SK-N-SH (cell line): ENCODE data around the gene SYNJ2. TPM values are rescaled to one million over a fixed set of nuclear protein-coding genes. Genes with fewer than 3 reads are reported as not detected.

Experiments used
- CTCF ChIA-PET: fragments of 300-600, 350-600 bp; formaldehyde crosslinking; extraction: SDS; loops from one replicate; lab custom pipeline; 2021; lab: Yijun Ruan, JAX
- POLR2A ChIA-PET: fragments of 350-600 bp; sonication (Branson Sonifier 250); formaldehyde crosslinking; extraction: SDS; loops from one replicate; lab custom pipeline; 2020; ENCODE audit warnings: antibody characterized with exemption, inconsistent platforms; lab: Yijun Ruan, JAX
- DNase-seq: peaks from one replicate; pipeline ENCODE4 v3.0.0; 2012
- H2AFZ ChIP-seq: fragments of 200-600 bp; sonication (generic); 2 replicates; pipeline ENCODE4 v1.8.1; 2016; ENCODE audit warnings: antibody characterized with exemption, mild to moderate bottlenecking, low read depth
- H3F3A ChIP-seq: fragments of 200-600 bp; sonication (generic); replicated peaks from 2 replicates; pipeline ENCODE3; 2016; ENCODE audit warnings: antibody characterized with exemption, mild to moderate bottlenecking; ENCODE audit not compliant: insufficient read depth
- H3K27ac ChIP-seq, 2 experiments: fragments of 200-500 bp in 1 of 2; fragments of 200-600 bp in 1 of 2; sonication (Bioruptor generic) in 1 of 2; sonication (generic), shearing (Covaris generic) in 1 of 2; 2 replicates each; pipeline versions ENCODE4 v1.5.1 to v1.6.1; 2014 to 2016; ENCODE audit warnings: low read depth in 2 of 2, inconsistent platforms in 1 of 2, low read length in 1 of 2, mild to moderate bottlenecking in 1 of 2, mixed read lengths in 1 of 2
- H3K27me3 ChIP-seq: fragments of 200-600 bp; sonication (generic), shearing (Covaris generic); 2 replicates; pipeline ENCODE4 v1.6.1; 2016; ENCODE audit warnings: mixed run types; ENCODE audit not compliant: insufficient read depth
- H3K36me3 ChIP-seq, 2 experiments: fragments of 200-500 bp in 1 of 2; fragments of 200-600 bp in 1 of 2; sonication (Bioruptor generic) in 1 of 2; sonication (generic) in 1 of 2; replicated peaks in 1 of 2; 2 replicates each; pipeline versions ENCODE3 to v1.5.1; 2014 to 2016; ENCODE audit warnings: low read length in 1 of 2, mild to moderate bottlenecking in 1 of 2; ENCODE audit not compliant: insufficient read depth in 2 of 2, control insufficient read depth in 1 of 2
- H3K4me1 ChIP-seq, 2 experiments: fragments of 200-500 bp in 1 of 2; fragments of 200-600 bp in 1 of 2; sonication (Bioruptor generic) in 1 of 2; sonication (generic), shearing (Covaris generic) in 1 of 2; 2 replicates each; pipeline versions ENCODE4 v1.5.1 to v1.6.1; 2014 to 2016; ENCODE audit warnings: low read depth in 1 of 2, low read length in 1 of 2, mixed run types in 1 of 2; ENCODE audit not compliant: insufficient read depth in 2 of 2, control insufficient read depth in 1 of 2
- H3K4me2 ChIP-seq: fragments of 200-600 bp; sonication (generic), shearing (Covaris generic); 2 replicates; pipeline ENCODE4 v1.6.1; 2017; ENCODE audit warnings: mixed run types
- H3K4me3 ChIP-seq, 2 experiments: fragments of 200-500 bp in 1 of 2; fragments of 200-600 bp in 1 of 2; sonication (Bioruptor generic) in 1 of 2; sonication (generic), shearing (Covaris generic) in 1 of 2; 2 replicates each; pipeline versions ENCODE4 v1.5.1 to v1.8.1; 2014 to 2016; ENCODE audit warnings: low read depth in 2 of 2, inconsistent platforms in 1 of 2, low read length in 1 of 2, mild to moderate bottlenecking in 1 of 2, mixed read lengths in 1 of 2, moderate library complexity in 1 of 2
- H3K79me2 ChIP-seq: fragments of 200-600 bp; sonication (generic); 2 replicates; pipeline ENCODE4 v1.8.1; 2017; ENCODE audit warnings: mild to moderate bottlenecking; ENCODE audit not compliant: insufficient read depth
- H3K9ac ChIP-seq: fragments of 200-600 bp; sonication (generic); 2 replicates; pipeline ENCODE4 v1.6.1; 2017; ENCODE audit warnings: mixed run types
- H3K9me2 ChIP-seq: fragments of 200-600 bp; sonication (generic); 2 replicates; pipeline ENCODE4 v1.6.1; 2017; ENCODE audit warnings: mixed run types
- H3K9me3 ChIP-seq: fragments of 200-600 bp; sonication (generic); 2 replicates; pipeline ENCODE4 v1.6.1; 2017; ENCODE audit warnings: mixed run types, mild to moderate bottlenecking, moderate library complexity
- H4K20me1 ChIP-seq: fragments of 200-600 bp; sonication (generic); 2 replicates; pipeline ENCODE4 v1.6.1; 2017; ENCODE audit warnings: mild to moderate bottlenecking, mixed run types; ENCODE audit not compliant: insufficient read depth
- ELF1 ChIP-seq: IDR thresholded peaks from 2 replicates; pipeline ENCODE4 v1.4.0; 2012
- EP300 ChIP-seq, 2 experiments: IDR thresholded peaks; 2 replicates each; pipeline versions ENCODE4 v1.4.0 to v1.6.1; 2012; ENCODE audit warnings: borderline replicate concordance in 1 of 2, low read depth in 1 of 2, low read length in 1 of 2
- EZH2phosphoT487 ChIP-seq: fragments of 200-600 bp; sonication (generic); IDR thresholded peaks from 2 replicates; pipeline ENCODE4 v1.6.1; 2017; ENCODE audit warnings: low read depth, mixed run types, mild to moderate bottlenecking, antibody characterized with exemption, moderate library complexity, borderline replicate concordance
- FOXM1 ChIP-seq: IDR thresholded peaks from 2 replicates; pipeline ENCODE4 v1.4.0; 2012; ENCODE audit warnings: low read depth, mild to moderate bottlenecking
- GABPA ChIP-seq: IDR thresholded peaks from 2 replicates; pipeline ENCODE4 v1.4.0; 2012; ENCODE audit warnings: low read depth, mild to moderate bottlenecking
- GATA2 ChIP-seq: sonication (generic); formaldehyde crosslinking; IDR thresholded peaks from 2 replicates; pipeline ENCODE4 v1.5.0; 2020; ENCODE audit warnings: mild to moderate bottlenecking, missing genetic modification reagents
- JUND ChIP-seq: IDR thresholded peaks from 2 replicates; pipeline ENCODE4 v1.4.0; 2012
- MEF2A ChIP-seq: IDR thresholded peaks from 2 replicates; pipeline ENCODE4 v1.4.0; 2012; ENCODE audit warnings: low read depth, borderline replicate concordance
- MXI1 ChIP-seq: IDR thresholded peaks from 2 replicates; pipeline ENCODE4 v1.6.1; 2012; ENCODE audit warnings: mild to moderate bottlenecking, low read depth, low read length, improper control_type of control experiment
- NFIC ChIP-seq: IDR thresholded peaks from 2 replicates; pipeline ENCODE4 v1.4.0; 2012; ENCODE audit warnings: borderline replicate concordance
- POLR2AphosphoS5 ChIP-seq: IDR thresholded peaks from 2 replicates; pipeline ENCODE4 v1.6.1; 2012; ENCODE audit warnings: low read depth, low read length
- RCOR1 ChIP-seq: fragments of 150-350 bp; IDR thresholded peaks from 2 replicates; pipeline ENCODE4 v1.6.1; 2017; ENCODE audit warnings: antibody characterized with exemption, low read length
- RFX5 ChIP-seq: IDR thresholded peaks from 2 replicates; pipeline ENCODE4 v1.6.1; 2012; ENCODE audit warnings: mild to moderate bottlenecking, improper control_type of control experiment, low read length
- SMC3 ChIP-seq: IDR thresholded peaks from 2 replicates; pipeline ENCODE4 v1.6.1; 2012; ENCODE audit warnings: low read depth, low read length, improper control_type of control experiment
- TCF12 ChIP-seq: IDR thresholded peaks from 2 replicates; pipeline ENCODE4 v1.4.0; 2012
- YY1 ChIP-seq: IDR thresholded peaks from 2 replicates; pipeline ENCODE4 v1.4.0; 2012; ENCODE audit warnings: low read depth, mild to moderate bottlenecking
- WGBS: methylation state at CpG from one replicate; pipeline ENCODE4 v1.1.6; 2017; ENCODE audit warnings: low lambda C conversion rate; 5-methylcytosine and 5-hydroxymethylcytosine counted together
- polyA plus RNA-seq, 3 experiments: library from polyadenylated mRNA; depleted of rRNA; stranded (reverse); fragments of >200 nt; gene quantifications; 2 replicates each; pipeline ENCODE4 v1.2.3, GENCODE V29; 2012
- TF ChIP-seq, protein P1 (sequence below): fragments of 150-350 bp; IDR thresholded peaks from 2 replicates; pipeline ENCODE4 v1.6.1; 2017; ENCODE audit warnings: antibody characterized with exemption, low read length, low read depth, borderline replicate concordance
- TF ChIP-seq, protein P2 (sequence below): IDR thresholded peaks from 2 replicates; pipeline ENCODE4; 2012
- TF ChIP-seq, protein P3 (sequence below): IDR thresholded peaks from 2 replicates; pipeline ENCODE4 v1.6.1; 2012; ENCODE audit warnings: mild to moderate bottlenecking, low read depth, low read length, moderate library complexity
- TF ChIP-seq, protein P4 (sequence below): fragments of 200-600 bp; sonication (generic); IDR thresholded peaks from 2 replicates; pipeline ENCODE4 v1.6.1; 2017; ENCODE audit warnings: antibody characterized with exemption, mild to moderate bottlenecking, moderate library complexity
- TF ChIP-seq, protein P5 (sequence below): IDR thresholded peaks from 2 replicates; pipeline ENCODE4 v1.4.0; 2012; ENCODE audit warnings: low read depth, borderline replicate concordance

Gene SYNJ2
- polyA plus RNA-seq, 1 of the 3 experiments (the other 2 are of a cell fraction), result 40.0 TPM

DNA sequence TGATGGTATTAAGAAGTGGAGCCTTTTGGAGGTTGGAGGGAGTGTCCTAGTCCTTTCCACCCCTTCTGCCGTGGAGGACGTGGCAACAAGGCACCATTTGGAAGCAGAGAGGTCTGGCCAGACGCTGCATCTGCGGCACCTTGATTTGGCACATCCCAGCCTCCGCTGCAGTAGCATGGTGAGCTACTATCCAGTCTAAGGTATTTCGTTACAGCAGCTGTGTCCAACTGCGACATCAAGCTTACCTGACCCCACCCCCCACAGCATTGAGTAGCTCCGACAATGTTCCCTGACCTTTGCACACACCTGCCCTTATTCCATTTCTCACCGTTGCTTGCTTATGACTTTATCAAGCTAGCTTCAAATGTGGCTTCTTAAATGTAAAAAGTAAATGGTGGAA, 29.8 kb upstream of the SYNJ2 start:
- no peak overlapping the region for H3K9ac ChIP-seq

DNA sequence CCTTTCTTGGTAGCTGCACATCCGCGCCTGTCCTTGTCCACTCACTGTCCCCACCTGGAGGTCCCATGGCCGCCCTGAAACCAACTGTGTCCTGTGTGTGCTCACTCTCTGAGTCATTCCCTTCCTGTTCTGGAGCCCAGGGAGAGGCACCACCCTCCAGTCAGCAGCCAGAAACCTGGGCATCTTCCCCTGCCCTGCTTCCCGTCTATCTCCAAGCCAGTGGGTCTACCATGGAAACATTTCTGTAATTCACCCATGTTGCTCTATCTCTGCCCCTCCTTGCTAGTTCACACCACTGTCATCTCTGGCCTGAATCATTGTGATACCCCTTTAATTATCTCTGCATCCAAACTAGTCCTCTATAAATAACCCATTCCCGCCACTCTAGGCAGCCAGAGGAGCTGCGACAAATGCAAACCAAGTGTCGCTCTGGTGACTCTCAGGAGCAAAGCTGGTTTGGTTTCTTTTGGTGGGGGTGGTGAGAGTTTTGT, 28.8 kb upstream of the SYNJ2 start:
- Histone ChIP-seq H4K20me1 (no peaks in the 10 kb centered on the region), H3F3A (peaks cover 11% of the 10 kb centered on the region), H3K27ac (no peak overlapping the region), H3K9me3 (peaks cover 18% of the 10 kb centered on the region; the same call in 1 of the 2 replicates), H3K9me2 (no peaks in the 10 kb centered on the region), H3K4me3 (no peak overlapping the region), H3K9ac (no peak overlapping the region), H3K79me2 (no peaks in the 10 kb centered on the region), H3K27me3 (no peaks in the 10 kb centered on the region), H3K36me3 (peaks cover 0 to 3% of the 10 kb centered on the region in 2 experiments), H3K4me2 (no peak overlapping the region), H2AFZ (no peak overlapping the region), H3K4me1 (peaks cover 0 to 5% of the 10 kb centered on the region in 2 experiments; a peak in 1 of 4 replicates)
- no peak for DNase-seq
- CTCF ChIA-PET, result interaction anchor here (0.6 kb wide), 1 partner anchor 196 kb away, joined by 3 read pairs; no protein-coding TSS in a partner anchor
- WGBS, result 83% methylated on average over 7 of the region's 7 CpGs
- POLR2A ChIA-PET, result no interaction called here
- no peak for TF ChIP-seq EP300 (IDR thresholded peaks at IDR 0.05; ENCODE audit: borderline replicate concordance in 1 of 2, low read depth in 1 of 2, low read length in 1 of 2)
- TF ChIP-seq, protein P1, sequence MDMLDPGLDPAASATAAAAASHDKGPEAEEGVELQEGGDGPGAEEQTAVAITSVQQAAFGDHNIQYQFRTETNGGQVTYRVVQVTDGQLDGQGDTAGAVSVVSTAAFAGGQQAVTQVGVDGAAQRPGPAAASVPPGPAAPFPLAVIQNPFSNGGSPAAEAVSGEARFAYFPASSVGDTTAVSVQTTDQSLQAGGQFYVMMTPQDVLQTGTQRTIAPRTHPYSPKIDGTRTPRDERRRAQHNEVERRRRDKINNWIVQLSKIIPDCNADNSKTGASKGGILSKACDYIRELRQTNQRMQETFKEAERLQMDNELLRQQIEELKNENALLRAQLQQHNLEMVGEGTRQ, result no peak
- TF ChIP-seq MXI1, result no peak
- TF ChIP-seq POLR2AphosphoS5, result no peak
- TF ChIP-seq, protein P2, sequence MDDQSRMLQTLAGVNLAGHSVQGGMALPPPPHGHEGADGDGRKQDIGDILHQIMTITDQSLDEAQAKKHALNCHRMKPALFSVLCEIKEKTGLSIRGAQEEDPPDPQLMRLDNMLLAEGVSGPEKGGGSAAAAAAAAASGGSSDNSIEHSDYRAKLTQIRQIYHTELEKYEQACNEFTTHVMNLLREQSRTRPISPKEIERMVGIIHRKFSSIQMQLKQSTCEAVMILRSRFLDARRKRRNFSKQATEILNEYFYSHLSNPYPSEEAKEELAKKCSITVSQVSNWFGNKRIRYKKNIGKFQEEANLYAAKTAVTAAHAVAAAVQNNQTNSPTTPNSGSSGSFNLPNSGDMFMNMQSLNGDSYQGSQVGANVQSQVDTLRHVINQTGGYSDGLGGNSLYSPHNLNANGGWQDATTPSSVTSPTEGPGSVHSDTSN, result no peak
- TF ChIP-seq GATA2 (CRISPR knock-in tag), result no peak
- TF ChIP-seq, protein P3, sequence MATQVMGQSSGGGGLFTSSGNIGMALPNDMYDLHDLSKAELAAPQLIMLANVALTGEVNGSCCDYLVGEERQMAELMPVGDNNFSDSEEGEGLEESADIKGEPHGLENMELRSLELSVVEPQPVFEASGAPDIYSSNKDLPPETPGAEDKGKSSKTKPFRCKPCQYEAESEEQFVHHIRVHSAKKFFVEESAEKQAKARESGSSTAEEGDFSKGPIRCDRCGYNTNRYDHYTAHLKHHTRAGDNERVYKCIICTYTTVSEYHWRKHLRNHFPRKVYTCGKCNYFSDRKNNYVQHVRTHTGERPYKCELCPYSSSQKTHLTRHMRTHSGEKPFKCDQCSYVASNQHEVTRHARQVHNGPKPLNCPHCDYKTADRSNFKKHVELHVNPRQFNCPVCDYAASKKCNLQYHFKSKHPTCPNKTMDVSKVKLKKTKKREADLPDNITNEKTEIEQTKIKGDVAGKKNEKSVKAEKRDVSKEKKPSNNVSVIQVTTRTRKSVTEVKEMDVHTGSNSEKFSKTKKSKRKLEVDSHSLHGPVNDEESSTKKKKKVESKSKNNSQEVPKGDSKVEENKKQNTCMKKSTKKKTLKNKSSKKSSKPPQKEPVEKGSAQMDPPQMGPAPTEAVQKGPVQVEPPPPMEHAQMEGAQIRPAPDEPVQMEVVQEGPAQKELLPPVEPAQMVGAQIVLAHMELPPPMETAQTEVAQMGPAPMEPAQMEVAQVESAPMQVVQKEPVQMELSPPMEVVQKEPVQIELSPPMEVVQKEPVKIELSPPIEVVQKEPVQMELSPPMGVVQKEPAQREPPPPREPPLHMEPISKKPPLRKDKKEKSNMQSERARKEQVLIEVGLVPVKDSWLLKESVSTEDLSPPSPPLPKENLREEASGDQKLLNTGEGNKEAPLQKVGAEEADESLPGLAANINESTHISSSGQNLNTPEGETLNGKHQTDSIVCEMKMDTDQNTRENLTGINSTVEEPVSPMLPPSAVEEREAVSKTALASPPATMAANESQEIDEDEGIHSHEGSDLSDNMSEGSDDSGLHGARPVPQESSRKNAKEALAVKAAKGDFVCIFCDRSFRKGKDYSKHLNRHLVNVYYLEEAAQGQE, result no peak
- no peak for TF ChIP-seq ELF1
- TF ChIP-seq RCOR1, result no peak

More for the DNA sequence above, 29.8 kb upstream of the SYNJ2 start:
- Histone ChIP-seq H3K79me2 (no peaks in the 10 kb centered on the region), H3K27ac (no peak overlapping the region), H4K20me1 (no peaks in the 10 kb centered on the region), H3K4me1 (peaks cover 0 to 5% of the 10 kb centered on the region in 2 experiments; a peak in 1 of 4 replicates), H3K9me3 (peaks cover 16% of the 10 kb centered on the region; the same call in 1 of the 2 replicates), H3K27me3 (no peaks in the 10 kb centered on the region), H3F3A (peaks cover 8% of the 10 kb centered on the region), H3K9me2 (no peaks in the 10 kb centered on the region), H3K36me3 (peaks cover under 1 to 9% of the 10 kb centered on the region in 2 experiments), H2AFZ (no peak overlapping the region), H3K4me2 (no peak overlapping the region), H3K4me3 (no peak overlapping the region)
- ChIA-PET CTCF (interaction anchor here (0.6 kb wide), 1 partner anchor 163 kb away, joined by 4 read pairs; no protein-coding TSS in a partner anchor), POLR2A (no interaction called here)
- TF ChIP-seq SMC3 (no peak), RCOR1 (no peak), RFX5 (no peak), MEF2A (no peak), JUND (no peak), NFIC (no peak), POLR2AphosphoS5 (no peak), GABPA (no peak), YY1 (no peak), ELF1 (no peak), FOXM1 (no peak), TCF12 (no peak), EZH2phosphoT487 (no peak)
- TF ChIP-seq, protein P4, sequence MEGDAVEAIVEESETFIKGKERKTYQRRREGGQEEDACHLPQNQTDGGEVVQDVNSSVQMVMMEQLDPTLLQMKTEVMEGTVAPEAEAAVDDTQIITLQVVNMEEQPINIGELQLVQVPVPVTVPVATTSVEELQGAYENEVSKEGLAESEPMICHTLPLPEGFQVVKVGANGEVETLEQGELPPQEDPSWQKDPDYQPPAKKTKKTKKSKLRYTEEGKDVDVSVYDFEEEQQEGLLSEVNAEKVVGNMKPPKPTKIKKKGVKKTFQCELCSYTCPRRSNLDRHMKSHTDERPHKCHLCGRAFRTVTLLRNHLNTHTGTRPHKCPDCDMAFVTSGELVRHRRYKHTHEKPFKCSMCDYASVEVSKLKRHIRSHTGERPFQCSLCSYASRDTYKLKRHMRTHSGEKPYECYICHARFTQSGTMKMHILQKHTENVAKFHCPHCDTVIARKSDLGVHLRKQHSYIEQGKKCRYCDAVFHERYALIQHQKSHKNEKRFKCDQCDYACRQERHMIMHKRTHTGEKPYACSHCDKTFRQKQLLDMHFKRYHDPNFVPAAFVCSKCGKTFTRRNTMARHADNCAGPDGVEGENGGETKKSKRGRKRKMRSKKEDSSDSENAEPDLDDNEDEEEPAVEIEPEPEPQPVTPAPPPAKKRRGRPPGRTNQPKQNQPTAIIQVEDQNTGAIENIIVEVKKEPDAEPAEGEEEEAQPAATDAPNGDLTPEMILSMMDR, result no peak
- TF ChIP-seq, protein P5, sequence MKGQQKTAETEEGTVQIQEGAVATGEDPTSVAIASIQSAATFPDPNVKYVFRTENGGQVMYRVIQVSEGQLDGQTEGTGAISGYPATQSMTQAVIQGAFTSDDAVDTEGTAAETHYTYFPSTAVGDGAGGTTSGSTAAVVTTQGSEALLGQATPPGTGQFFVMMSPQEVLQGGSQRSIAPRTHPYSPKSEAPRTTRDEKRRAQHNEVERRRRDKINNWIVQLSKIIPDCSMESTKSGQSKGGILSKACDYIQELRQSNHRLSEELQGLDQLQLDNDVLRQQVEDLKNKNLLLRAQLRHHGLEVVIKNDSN, result no peak
- no peak for DNase-seq
- WGBS, result 86% methylated on average over 9 of the region's 9 CpGs
